SK-N-SH (cell line): ENCODE data around the gene FLCN. TPM values are rescaled to one million over a fixed set of nuclear protein-coding genes. Genes with fewer than 3 reads are reported as not detected.

Experiments used
- CTCF ChIA-PET: fragments of 300-600, 350-600 bp; formaldehyde crosslinking; extraction: SDS; loops from one replicate; lab custom pipeline; 2021; lab: Yijun Ruan, JAX
- POLR2A ChIA-PET: fragments of 350-600 bp; sonication (Branson Sonifier 250); formaldehyde crosslinking; extraction: SDS; loops from one replicate; lab custom pipeline; 2020; ENCODE audit warnings: antibody characterized with exemption, inconsistent platforms; lab: Yijun Ruan, JAX
- DNase-seq: peaks from one replicate; pipeline ENCODE4 v3.0.0; 2012
- H2AFZ ChIP-seq: fragments of 200-600 bp; sonication (generic); 2 replicates; pipeline ENCODE4 v1.8.1; 2016; ENCODE audit warnings: antibody characterized with exemption, mild to moderate bottlenecking, low read depth
- H3F3A ChIP-seq: fragments of 200-600 bp; sonication (generic); replicated peaks from 2 replicates; pipeline ENCODE3; 2016; ENCODE audit warnings: antibody characterized with exemption, mild to moderate bottlenecking; ENCODE audit not compliant: insufficient read depth
- H3K27ac ChIP-seq, 2 experiments: fragments of 200-500 bp in 1 of 2; fragments of 200-600 bp in 1 of 2; sonication (Bioruptor generic) in 1 of 2; sonication (generic), shearing (Covaris generic) in 1 of 2; 2 replicates each; pipeline versions ENCODE4 v1.5.1 to v1.6.1; 2014 to 2016; ENCODE audit warnings: low read depth in 2 of 2, inconsistent platforms in 1 of 2, low read length in 1 of 2, mild to moderate bottlenecking in 1 of 2, mixed read lengths in 1 of 2
- H3K27me3 ChIP-seq: fragments of 200-600 bp; sonication (generic), shearing (Covaris generic); 2 replicates; pipeline ENCODE4 v1.6.1; 2016; ENCODE audit warnings: mixed run types; ENCODE audit not compliant: insufficient read depth
- H3K36me3 ChIP-seq, 2 experiments: fragments of 200-500 bp in 1 of 2; fragments of 200-600 bp in 1 of 2; sonication (Bioruptor generic) in 1 of 2; sonication (generic) in 1 of 2; replicated peaks in 1 of 2; 2 replicates each; pipeline versions ENCODE3 to v1.5.1; 2014 to 2016; ENCODE audit warnings: low read length in 1 of 2, mild to moderate bottlenecking in 1 of 2; ENCODE audit not compliant: insufficient read depth in 2 of 2, control insufficient read depth in 1 of 2
- H3K4me1 ChIP-seq, 2 experiments: fragments of 200-500 bp in 1 of 2; fragments of 200-600 bp in 1 of 2; sonication (Bioruptor generic) in 1 of 2; sonication (generic), shearing (Covaris generic) in 1 of 2; 2 replicates each; pipeline versions ENCODE4 v1.5.1 to v1.6.1; 2014 to 2016; ENCODE audit warnings: low read depth in 1 of 2, low read length in 1 of 2, mixed run types in 1 of 2; ENCODE audit not compliant: insufficient read depth in 2 of 2, control insufficient read depth in 1 of 2
- H3K4me2 ChIP-seq: fragments of 200-600 bp; sonication (generic), shearing (Covaris generic); 2 replicates; pipeline ENCODE4 v1.6.1; 2017; ENCODE audit warnings: mixed run types
- H3K4me3 ChIP-seq, 2 experiments: fragments of 200-500 bp in 1 of 2; fragments of 200-600 bp in 1 of 2; sonication (Bioruptor generic) in 1 of 2; sonication (generic), shearing (Covaris generic) in 1 of 2; 2 replicates each; pipeline versions ENCODE4 v1.5.1 to v1.8.1; 2014 to 2016; ENCODE audit warnings: low read depth in 2 of 2, inconsistent platforms in 1 of 2, low read length in 1 of 2, mild to moderate bottlenecking in 1 of 2, mixed read lengths in 1 of 2, moderate library complexity in 1 of 2
- H3K79me2 ChIP-seq: fragments of 200-600 bp; sonication (generic); 2 replicates; pipeline ENCODE4 v1.8.1; 2017; ENCODE audit warnings: mild to moderate bottlenecking; ENCODE audit not compliant: insufficient read depth
- H3K9ac ChIP-seq: fragments of 200-600 bp; sonication (generic); 2 replicates; pipeline ENCODE4 v1.6.1; 2017; ENCODE audit warnings: mixed run types
- H3K9me2 ChIP-seq: fragments of 200-600 bp; sonication (generic); 2 replicates; pipeline ENCODE4 v1.6.1; 2017; ENCODE audit warnings: mixed run types
- H3K9me3 ChIP-seq: fragments of 200-600 bp; sonication (generic); 2 replicates; pipeline ENCODE4 v1.6.1; 2017; ENCODE audit warnings: mixed run types, mild to moderate bottlenecking, moderate library complexity
- H4K20me1 ChIP-seq: fragments of 200-600 bp; sonication (generic); 2 replicates; pipeline ENCODE4 v1.6.1; 2017; ENCODE audit warnings: mild to moderate bottlenecking, mixed run types; ENCODE audit not compliant: insufficient read depth
- CHD2 ChIP-seq: fragments of 150-350 bp; IDR thresholded peaks from 2 replicates; pipeline ENCODE4 v1.6.1; 2018; ENCODE audit warnings: low read length; ENCODE audit not compliant: partially characterized antibody
- ELF1 ChIP-seq: IDR thresholded peaks from 2 replicates; pipeline ENCODE4 v1.4.0; 2012
- EP300 ChIP-seq, 2 experiments: IDR thresholded peaks; 2 replicates each; pipeline versions ENCODE4 v1.4.0 to v1.6.1; 2012; ENCODE audit warnings: borderline replicate concordance in 1 of 2, low read depth in 1 of 2, low read length in 1 of 2
- FOXJ3 ChIP-seq: sonication (generic); formaldehyde crosslinking; IDR thresholded peaks from 2 replicates; pipeline ENCODE4 v1.5.1; 2020; ENCODE audit warnings: mild to moderate bottlenecking, missing genetic modification reagents
- FOXM1 ChIP-seq: IDR thresholded peaks from 2 replicates; pipeline ENCODE4 v1.4.0; 2012; ENCODE audit warnings: low read depth, mild to moderate bottlenecking
- GABPA ChIP-seq: IDR thresholded peaks from 2 replicates; pipeline ENCODE4 v1.4.0; 2012; ENCODE audit warnings: low read depth, mild to moderate bottlenecking
- JUND ChIP-seq: IDR thresholded peaks from 2 replicates; pipeline ENCODE4 v1.4.0; 2012
- MXI1 ChIP-seq: IDR thresholded peaks from 2 replicates; pipeline ENCODE4 v1.6.1; 2012; ENCODE audit warnings: mild to moderate bottlenecking, low read depth, low read length, improper control_type of control experiment
- NFIC ChIP-seq: IDR thresholded peaks from 2 replicates; pipeline ENCODE4 v1.4.0; 2012; ENCODE audit warnings: borderline replicate concordance
- PBX3 ChIP-seq: IDR thresholded peaks from 2 replicates; pipeline ENCODE4; 2012
- POLR2AphosphoS5 ChIP-seq: IDR thresholded peaks from 2 replicates; pipeline ENCODE4 v1.6.1; 2012; ENCODE audit warnings: low read depth, low read length
- RCOR1 ChIP-seq: fragments of 150-350 bp; IDR thresholded peaks from 2 replicates; pipeline ENCODE4 v1.6.1; 2017; ENCODE audit warnings: antibody characterized with exemption, low read length
- RFX5 ChIP-seq: IDR thresholded peaks from 2 replicates; pipeline ENCODE4 v1.6.1; 2012; ENCODE audit warnings: mild to moderate bottlenecking, improper control_type of control experiment, low read length
- SIN3A ChIP-seq: IDR thresholded peaks from 2 replicates; pipeline ENCODE4 v1.6.1; 2012; ENCODE audit warnings: low read depth, mild to moderate bottlenecking, low read length, moderate library complexity, borderline replicate concordance
- TAF1 ChIP-seq: IDR thresholded peaks from 2 replicates; pipeline ENCODE4 v1.6.1; 2012; ENCODE audit warnings: low read depth, mild to moderate bottlenecking, low read length, moderate library complexity, borderline replicate concordance
- TEAD4 ChIP-seq: IDR thresholded peaks from 2 replicates; pipeline ENCODE4 v1.4.0; 2012; ENCODE audit warnings: mild to moderate bottlenecking, borderline replicate concordance; ENCODE audit not compliant: insufficient read depth
- YY1 ChIP-seq: IDR thresholded peaks from 2 replicates; pipeline ENCODE4 v1.4.0; 2012; ENCODE audit warnings: low read depth, mild to moderate bottlenecking
- ZBTB33 ChIP-seq: IDR thresholded peaks from 2 replicates; pipeline ENCODE4 v1.4.0; 2012; ENCODE audit warnings: low read depth, borderline replicate concordance
- WGBS: methylation state at CpG from one replicate; pipeline ENCODE4 v1.1.6; 2017; ENCODE audit warnings: low lambda C conversion rate; 5-methylcytosine and 5-hydroxymethylcytosine counted together
- polyA plus RNA-seq, 3 experiments: library from polyadenylated mRNA; depleted of rRNA; stranded (reverse); fragments of >200 nt; gene quantifications; 2 replicates each; pipeline ENCODE4 v1.2.3, GENCODE V29; 2012
- TF ChIP-seq, protein P1 (sequence below): IDR thresholded peaks from 2 replicates; pipeline ENCODE4 v1.4.0; 2012; ENCODE audit warnings: low read depth, borderline replicate concordance
- TF ChIP-seq, protein P2 (sequence below): IDR thresholded peaks from 2 replicates; pipeline ENCODE4 v1.4.0; 2012; ENCODE audit warnings: low read depth
- TF ChIP-seq, protein P3 (sequence below): fragments of 150-350 bp; IDR thresholded peaks from 2 replicates; pipeline ENCODE4 v1.6.1; 2016; ENCODE audit warnings: mild to moderate bottlenecking, low read depth, low read length

Gene FLCN
- polyA plus RNA-seq, 1 of the 3 experiments (the other 2 are of a cell fraction), result 14.6 TPM

- peaks cover 32% of the 10 kb centered on the region for H4K20me1 ChIP-seq
- H3F3A ChIP-seq, result peaks cover 6% of the 10 kb centered on the region
- no peaks in the 10 kb centered on the region for H3K27me3 ChIP-seq
- H3K4me3 ChIP-seq, result peak within 1 kb of the TSS; percentile 75 to 85
- peaks cover 5 to 7% of the 10 kb centered on the region in 2 experiments; a peak in 3 of 4 replicates for H3K4me1 ChIP-seq
- under 1% methylated on average over 50 of the region's 80 CpGs for WGBS
- peak; percentile 95 for DNase-seq
- H3K9me3 ChIP-seq, result no peaks in the 10 kb centered on the region
- peaks cover 47% of the 10 kb centered on the region for H3K79me2 ChIP-seq
- POLR2A ChIA-PET, result interaction anchor here (0.5 to 1.6 kb wide), 5 partner anchors 10 to 73 kb away, joined by 3 to 9 read pairs (median 3); no protein-coding TSS in a partner anchor
- H3K27ac ChIP-seq, result peak within 1 kb of the TSS; percentile 92
- TF ChIP-seq FOXM1 (no peak), GABPA (peak; percentile 77), RFX5 (peak; percentile 90), RCOR1 (no peak), PBX3 (peak; percentile 96), CHD2 (peak; percentile 99), YY1 (peak; percentile 84), EP300 (IDR thresholded peaks at IDR 0.05; ENCODE audit: borderline replicate concordance in 1 of 2, low read depth in 1 of 2, low read length in 1 of 2) (peak in 1 of 2 experiments; percentile 9; a peak in 2 of 4 replicates), SIN3A (peak; percentile 39; the same call in 1 of the 2 replicates), NFIC (no peak), MXI1 (peak; percentile 83), ZBTB33 (peak; percentile 97), FOXJ3 (no peak), TEAD4 (no peak), ELF1 (peak; percentile 58), JUND (no peak; the same call in 1 of the 2 replicates), POLR2AphosphoS5 (peak; percentile 95), TAF1 (peak; percentile 87)
- TF ChIP-seq, protein P1, sequence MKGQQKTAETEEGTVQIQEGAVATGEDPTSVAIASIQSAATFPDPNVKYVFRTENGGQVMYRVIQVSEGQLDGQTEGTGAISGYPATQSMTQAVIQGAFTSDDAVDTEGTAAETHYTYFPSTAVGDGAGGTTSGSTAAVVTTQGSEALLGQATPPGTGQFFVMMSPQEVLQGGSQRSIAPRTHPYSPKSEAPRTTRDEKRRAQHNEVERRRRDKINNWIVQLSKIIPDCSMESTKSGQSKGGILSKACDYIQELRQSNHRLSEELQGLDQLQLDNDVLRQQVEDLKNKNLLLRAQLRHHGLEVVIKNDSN, result peak; percentile 33
- TF ChIP-seq, protein P2, sequence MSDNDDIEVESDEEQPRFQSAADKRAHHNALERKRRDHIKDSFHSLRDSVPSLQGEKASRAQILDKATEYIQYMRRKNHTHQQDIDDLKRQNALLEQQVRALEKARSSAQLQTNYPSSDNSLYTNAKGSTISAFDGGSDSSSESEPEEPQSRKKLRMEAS, result peak; percentile 77
- TF ChIP-seq, protein P3, sequence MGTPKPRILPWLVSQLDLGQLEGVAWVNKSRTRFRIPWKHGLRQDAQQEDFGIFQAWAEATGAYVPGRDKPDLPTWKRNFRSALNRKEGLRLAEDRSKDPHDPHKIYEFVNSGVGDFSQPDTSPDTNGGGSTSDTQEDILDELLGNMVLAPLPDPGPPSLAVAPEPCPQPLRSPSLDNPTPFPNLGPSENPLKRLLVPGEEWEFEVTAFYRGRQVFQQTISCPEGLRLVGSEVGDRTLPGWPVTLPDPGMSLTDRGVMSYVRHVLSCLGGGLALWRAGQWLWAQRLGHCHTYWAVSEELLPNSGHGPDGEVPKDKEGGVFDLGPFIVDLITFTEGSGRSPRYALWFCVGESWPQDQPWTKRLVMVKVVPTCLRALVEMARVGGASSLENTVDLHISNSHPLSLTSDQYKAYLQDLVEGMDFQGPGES, result no peak
- H2AFZ ChIP-seq, result peak within 1 kb of the TSS; percentile 98
- CTCF ChIA-PET, result interaction anchor here (0.7 to 2.8 kb wide), 4 partner anchors 11 to 328 kb away, joined by 3 to 11 read pairs (median 3); no protein-coding TSS in a partner anchor
- H3K9ac ChIP-seq, result peak within 1 kb of the TSS; percentile 92
- H3K4me2 ChIP-seq, result peak within 1 kb of the TSS; percentile 72
- no peaks in the 10 kb centered on the region for H3K9me2 ChIP-seq
- H3K36me3 ChIP-seq, result peaks cover 0 to 5% of the 10 kb centered on the region in 2 experiments
Measured at GRCh38 chr17:17280613-17281549, 43.9 kb upstream of the FLCN start, which contains the start of gene COPS3. Gene COPS3 (minus strand): TSS chr17:17281246. CDS start chr17:17281186, 60 bp downstream.
